Astrocyte (in vitro differentiated cells and primary cell): ENCODE measurements around the gene GMCL2. TPM values are rescaled to one million over a fixed set of nuclear protein-coding genes. Genes with fewer than 3 reads are reported as not detected.

Source experiments
- DNase-seq: peaks from one replicate; pipeline ENCODE4 v3.0.0-alpha.2; 2010; ENCODE audit warnings: low read depth
- FAIRE-seq: peaks from 2 replicates; lab custom pipeline; 2011; peaks lifted over from hg19 to GRCh38; lab: Jason Lieb, UNC
- H2AFZ ChIP-seq: 2 replicates; pipeline ENCODE4 v1.6.0; 2012; ENCODE audit warnings: low read depth, low read length, inconsistent platforms
- H3K27ac ChIP-seq: 2 replicates; pipeline ENCODE4 v1.5.1; 2011; ENCODE audit warnings: low read depth, low read length, inconsistent platforms
- H3K27me3 ChIP-seq: 2 replicates; pipeline ENCODE4 v1.6.0; 2011; ENCODE audit warnings: low read length, inconsistent platforms; ENCODE audit not compliant: insufficient read depth
- H3K36me3 ChIP-seq: 2 replicates; pipeline ENCODE4 v1.5.1; 2011; ENCODE audit warnings: low read length, inconsistent platforms; ENCODE audit not compliant: insufficient read depth
- H3K4me1 ChIP-seq: 2 replicates; pipeline ENCODE4 v1.5.1; 2011; ENCODE audit warnings: low read length, inconsistent platforms; ENCODE audit not compliant: insufficient read depth
- H3K4me2 ChIP-seq: 2 replicates; pipeline ENCODE4 v1.6.0; 2012; ENCODE audit warnings: low read length, inconsistent platforms
- H3K4me3 ChIP-seq: 2 replicates; pipeline ENCODE4 v1.5.1; 2011; ENCODE audit warnings: low read depth, mild to moderate bottlenecking, low read length, inconsistent platforms; ENCODE audit not compliant: insufficient read depth
- H3K79me2 ChIP-seq: 2 replicates; pipeline ENCODE4 v1.6.0; 2012; ENCODE audit warnings: mild to moderate bottlenecking, low read length, inconsistent platforms; ENCODE audit not compliant: insufficient read depth
- H3K9ac ChIP-seq: 2 replicates; pipeline ENCODE4 v1.6.0; 2012; ENCODE audit warnings: mild to moderate bottlenecking, low read length, inconsistent platforms
- H3K9me3 ChIP-seq: 2 replicates; pipeline ENCODE4 v1.5.1; 2012; ENCODE audit warnings: low read depth, mild to moderate bottlenecking, low read length, inconsistent platforms; ENCODE audit not compliant: insufficient read depth
- H4K20me1 ChIP-seq: 2 replicates; pipeline ENCODE4 v1.6.0; 2012; ENCODE audit warnings: low read length, inconsistent platforms; ENCODE audit not compliant: insufficient read depth
- H3K27ac Mint-ChIP-seq: one replicate; pipeline ENCODE4 v1.8.0; 2021; ENCODE audit warnings: mild to moderate bottlenecking, mixed read lengths; ENCODE audit not compliant: unreplicated experiment
- H3K27me3 Mint-ChIP-seq: one replicate; pipeline ENCODE4 v1.8.0; 2021; ENCODE audit warnings: low read depth, mixed read lengths; ENCODE audit not compliant: unreplicated experiment
- H3K36me3 Mint-ChIP-seq: one replicate; pipeline ENCODE4 v1.8.0; 2021; ENCODE audit warnings: low read depth, mixed read lengths; ENCODE audit not compliant: unreplicated experiment
- H3K4me1 Mint-ChIP-seq: one replicate; pipeline ENCODE4 v1.8.0; 2021; ENCODE audit warnings: low read depth, mixed read lengths; ENCODE audit not compliant: unreplicated experiment
- H3K4me3 Mint-ChIP-seq: one replicate; pipeline ENCODE4 v1.8.0; 2021; ENCODE audit warnings: mild to moderate bottlenecking, moderate library complexity, mixed read lengths; ENCODE audit not compliant: unreplicated experiment
- H3K9me3 Mint-ChIP-seq: one replicate; pipeline ENCODE4 v1.8.0; 2021; ENCODE audit warnings: mild to moderate bottlenecking, mixed read lengths; ENCODE audit not compliant: unreplicated experiment
- CTCF ChIP-seq: IDR thresholded peaks from 2 replicates; pipeline ENCODE4 v1.5.1; 2011; ENCODE audit warnings: low read depth, mild to moderate bottlenecking, inconsistent platforms, low read length, moderate library complexity; ENCODE audit not compliant: insufficient read depth
- EZH2 ChIP-seq: IDR thresholded peaks from 2 replicates; pipeline ENCODE4 v1.6.1; 2012; ENCODE audit warnings: mild to moderate bottlenecking, low read length, inconsistent platforms; ENCODE audit not compliant: insufficient read depth
- total RNA-seq: library from RNA; stranded (reverse); gene quantifications from 2 replicates; pipeline ENCODE4 v1.2.1, GENCODE V29; 2021

The GMCL2 gene
- total RNA-seq, 1 donor from 2014 or later = not detected

- Histone ChIP-seq H3K27ac (no peak overlapping the region), H3K4me3 (no peak overlapping the region), H4K20me1 (peaks cover 85% of the 10 kb centered on the region), H3K36me3 (peaks cover 76% of the 10 kb centered on the region), H3K79me2 (peaks cover 60% of the 10 kb centered on the region), H3K27me3 (no peaks in the 10 kb centered on the region), H3K4me1 (no peaks in the 10 kb centered on the region), H3K9ac (no peak overlapping the region), H3K4me2 (no peak overlapping the region), H3K9me3 (no peaks in the 10 kb centered on the region), H2AFZ (no peak overlapping the region)
- TF ChIP-seq EZH2 (no peak), CTCF (no peak)
- FAIRE-seq (no peak), DNase-seq (no peak)
- Mint-ChIP-seq H3K27me3 (no peaks in the 10 kb centered on the region), H3K4me1 (peaks cover 4% of the 10 kb centered on the region), H3K27ac (no peak overlapping the region), H3K36me3 (peaks cover 37% of the 10 kb centered on the region), H3K4me3 (no peak overlapping the region), H3K9me3 (peaks cover 2% of the 10 kb centered on the region)
Observed at GRCh38 chr5:178213003-178213461, 25.9 kb upstream of the GMCL2 start.

- Histone ChIP-seq H3K27ac (no peak overlapping the region), H3K9me3 (no peaks in the 10 kb centered on the region), H3K27me3 (no peaks in the 10 kb centered on the region), H4K20me1 (peaks cover 91% of the 10 kb centered on the region), H3K9ac (peak overlapping the region; percentile 2), H3K4me1 (peaks cover 6% of the 10 kb centered on the region), H2AFZ (no peak overlapping the region), H3K79me2 (peaks cover 66% of the 10 kb centered on the region), H3K4me3 (no peak overlapping the region), H3K36me3 (peaks cover 82% of the 10 kb centered on the region), H3K4me2 (no peak overlapping the region)
- TF ChIP-seq EZH2 (no peak), CTCF (no peak)
- FAIRE-seq = no peak
- DNase-seq = no peak
- no peaks in the 10 kb centered on the region for H3K27me3 Mint-ChIP-seq
- peaks cover 40% of the 10 kb centered on the region for H3K36me3 Mint-ChIP-seq
- no peak overlapping the region for H3K4me3 Mint-ChIP-seq
- H3K4me1 Mint-ChIP-seq = peaks cover 7% of the 10 kb centered on the region
- H3K27ac Mint-ChIP-seq = no peak overlapping the region
- peaks cover 2% of the 10 kb centered on the region for H3K9me3 Mint-ChIP-seq
Observed at GRCh38 chr5:178212241-178213002, 25.3 kb upstream of the GMCL2 start.
